ENCODE results near the gene STYK1.

STYK1 gene

GRCh38 chr12:10636611-10637010 is 37.2 kb downstream of the STYK1 start:
- Histone ChIP-seq H3K79me2 (ENCODE audit: insufficient read depth, low read length) (no peaks in the 10 kb centered on the region), H2AFZ (ENCODE audit: low read depth, low read length, severe bottlenecking) (no peak overlapping the region)

DNA sequence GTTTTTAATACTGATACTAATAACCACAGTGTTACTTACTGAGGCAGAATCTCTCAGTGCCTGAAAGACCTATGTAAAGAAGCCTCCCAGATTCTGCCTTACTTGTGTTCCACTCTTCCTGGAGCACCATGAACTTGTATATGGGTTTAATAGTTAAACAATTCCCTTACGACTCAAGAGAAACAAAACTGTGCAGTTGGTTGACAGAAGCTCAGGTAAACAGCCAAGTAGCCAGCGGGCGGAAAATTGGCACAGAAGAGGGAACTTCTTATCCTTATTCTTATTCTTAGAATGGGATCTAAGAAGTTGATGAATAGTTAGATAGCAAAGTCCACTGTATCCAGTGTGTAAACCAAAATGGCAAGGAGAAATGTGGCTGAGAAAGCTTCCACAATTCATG is 37.7 kb downstream of the STYK1 start:
- H3F3A ChIP-seq (ENCODE audit: insufficient read depth), result no peaks in the 10 kb centered on the region
- TF ChIP-seq EZH2phosphoT487 (conservative IDR thresholded peaks at IDR 0.05; ENCODE audit: low read length), result no peak
- TF ChIP-seq, protein P1, sequence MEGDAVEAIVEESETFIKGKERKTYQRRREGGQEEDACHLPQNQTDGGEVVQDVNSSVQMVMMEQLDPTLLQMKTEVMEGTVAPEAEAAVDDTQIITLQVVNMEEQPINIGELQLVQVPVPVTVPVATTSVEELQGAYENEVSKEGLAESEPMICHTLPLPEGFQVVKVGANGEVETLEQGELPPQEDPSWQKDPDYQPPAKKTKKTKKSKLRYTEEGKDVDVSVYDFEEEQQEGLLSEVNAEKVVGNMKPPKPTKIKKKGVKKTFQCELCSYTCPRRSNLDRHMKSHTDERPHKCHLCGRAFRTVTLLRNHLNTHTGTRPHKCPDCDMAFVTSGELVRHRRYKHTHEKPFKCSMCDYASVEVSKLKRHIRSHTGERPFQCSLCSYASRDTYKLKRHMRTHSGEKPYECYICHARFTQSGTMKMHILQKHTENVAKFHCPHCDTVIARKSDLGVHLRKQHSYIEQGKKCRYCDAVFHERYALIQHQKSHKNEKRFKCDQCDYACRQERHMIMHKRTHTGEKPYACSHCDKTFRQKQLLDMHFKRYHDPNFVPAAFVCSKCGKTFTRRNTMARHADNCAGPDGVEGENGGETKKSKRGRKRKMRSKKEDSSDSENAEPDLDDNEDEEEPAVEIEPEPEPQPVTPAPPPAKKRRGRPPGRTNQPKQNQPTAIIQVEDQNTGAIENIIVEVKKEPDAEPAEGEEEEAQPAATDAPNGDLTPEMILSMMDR (IDR thresholded peaks at IDR 0.05; ENCODE audit: insufficient read depth, low read length, poor library complexity, severe bottlenecking), result no peak
- no peak overlapping the region for H3K4me3 ChIP-seq (ENCODE audit: insufficient read depth, low read length, poor library complexity, severe bottlenecking)
- no peaks in the 10 kb centered on the region for H4K20me1 ChIP-seq (ENCODE audit: low read depth, low read length)
- no peaks in the 10 kb centered on the region for H3K27me3 ChIP-seq (ENCODE audit: low read length)
- H3K9me3 ChIP-seq (ENCODE audit: insufficient read depth, low read length), result no peaks in the 10 kb centered on the region
- no peak overlapping the region for H2AFZ ChIP-seq (ENCODE audit: low read depth, low read length, severe bottlenecking)
- no peaks in the 10 kb centered on the region for H3K9me2 ChIP-seq (replicated peaks; ENCODE audit: insufficient read depth, low read length)
- no peaks in the 10 kb centered on the region for H3K79me2 ChIP-seq (ENCODE audit: insufficient read depth, low read length)
- H3K4me2 ChIP-seq (ENCODE audit: low read depth, low read length, poor library complexity, severe bottlenecking), result no peak overlapping the region
- H3K9ac ChIP-seq (ENCODE audit: low read length), result no peak overlapping the region
- no peak overlapping the region for H3K27ac ChIP-seq (ENCODE audit: low read depth, low read length)
- H3K36me3 ChIP-seq (ENCODE audit: low read length), result no peaks in the 10 kb centered on the region

More at GRCh38 chr12:10636611-10637010, 37.2 kb downstream of the STYK1 start:
- no peak overlapping the region for H3K27ac ChIP-seq (ENCODE audit: low read depth, low read length)
- TF ChIP-seq, protein P1 (IDR thresholded peaks at IDR 0.05; ENCODE audit: insufficient read depth, low read length, poor library complexity, severe bottlenecking), result no peak
- no peak for TF ChIP-seq EZH2phosphoT487 (conservative IDR thresholded peaks at IDR 0.05; ENCODE audit: low read length)
- H3K36me3 ChIP-seq (ENCODE audit: low read length), result no peaks in the 10 kb centered on the region
- no peaks in the 10 kb centered on the region for H3K27me3 ChIP-seq (ENCODE audit: low read length)
- H3K9ac ChIP-seq (ENCODE audit: low read length), result no peak overlapping the region
- H4K20me1 ChIP-seq (ENCODE audit: low read depth, low read length), result no peaks in the 10 kb centered on the region
- no peaks in the 10 kb centered on the region for H3K9me2 ChIP-seq (replicated peaks; ENCODE audit: insufficient read depth, low read length)
- no peaks in the 10 kb centered on the region for H3F3A ChIP-seq (ENCODE audit: insufficient read depth)
- no peak overlapping the region for H3K4me2 ChIP-seq (ENCODE audit: low read depth, low read length, poor library complexity, severe bottlenecking)
- no peaks in the 10 kb centered on the region for H3K9me3 ChIP-seq (ENCODE audit: insufficient read depth, low read length)
- H3K4me3 ChIP-seq (ENCODE audit: insufficient read depth, low read length, poor library complexity, severe bottlenecking), result no peak overlapping the region

- Histone ChIP-seq H3F3A (ENCODE audit: insufficient read depth) (no peaks in the 10 kb centered on the region), H4K20me1 (ENCODE audit: low read depth, low read length) (no peaks in the 10 kb centered on the region), H3K27ac (ENCODE audit: low read depth, low read length) (no peak overlapping the region), H3K9me2 (replicated peaks; ENCODE audit: insufficient read depth, low read length) (no peaks in the 10 kb centered on the region), H3K36me3 (ENCODE audit: low read length) (no peaks in the 10 kb centered on the region), H3K27me3 (ENCODE audit: low read length) (no peaks in the 10 kb centered on the region), H3K9me3 (ENCODE audit: insufficient read depth, low read length) (no peaks in the 10 kb centered on the region), H3K4me3 (ENCODE audit: insufficient read depth, low read length, poor library complexity, severe bottlenecking) (no peak overlapping the region), H3K79me2 (ENCODE audit: insufficient read depth, low read length) (no peaks in the 10 kb centered on the region), H3K9ac (ENCODE audit: low read length) (no peak overlapping the region), H3K4me2 (ENCODE audit: low read depth, low read length, poor library complexity, severe bottlenecking) (no peak overlapping the region), H2AFZ (ENCODE audit: low read depth, low read length, severe bottlenecking) (no peak overlapping the region)
- TF ChIP-seq, protein P1 (IDR thresholded peaks at IDR 0.05; ENCODE audit: insufficient read depth, low read length, poor library complexity, severe bottlenecking), result no peak
- no peak for TF ChIP-seq EZH2phosphoT487 (conservative IDR thresholded peaks at IDR 0.05; ENCODE audit: low read length)
Measured at GRCh38 chr12:10635306-10635705, 38.5 kb downstream of the STYK1 start.
